GM19193 (cell line): ENCODE results near the gene OSBPL1A.

Experiments
- POLR2A ChIP-seq: IDR thresholded peaks from 4 replicates; pipeline ENCODE4 v1.6.1; 2011; ENCODE audit not compliant: insufficient read depth, insufficient read length; ENCODE audit errors: extremely low read depth

Gene OSBPL1A

DNA sequence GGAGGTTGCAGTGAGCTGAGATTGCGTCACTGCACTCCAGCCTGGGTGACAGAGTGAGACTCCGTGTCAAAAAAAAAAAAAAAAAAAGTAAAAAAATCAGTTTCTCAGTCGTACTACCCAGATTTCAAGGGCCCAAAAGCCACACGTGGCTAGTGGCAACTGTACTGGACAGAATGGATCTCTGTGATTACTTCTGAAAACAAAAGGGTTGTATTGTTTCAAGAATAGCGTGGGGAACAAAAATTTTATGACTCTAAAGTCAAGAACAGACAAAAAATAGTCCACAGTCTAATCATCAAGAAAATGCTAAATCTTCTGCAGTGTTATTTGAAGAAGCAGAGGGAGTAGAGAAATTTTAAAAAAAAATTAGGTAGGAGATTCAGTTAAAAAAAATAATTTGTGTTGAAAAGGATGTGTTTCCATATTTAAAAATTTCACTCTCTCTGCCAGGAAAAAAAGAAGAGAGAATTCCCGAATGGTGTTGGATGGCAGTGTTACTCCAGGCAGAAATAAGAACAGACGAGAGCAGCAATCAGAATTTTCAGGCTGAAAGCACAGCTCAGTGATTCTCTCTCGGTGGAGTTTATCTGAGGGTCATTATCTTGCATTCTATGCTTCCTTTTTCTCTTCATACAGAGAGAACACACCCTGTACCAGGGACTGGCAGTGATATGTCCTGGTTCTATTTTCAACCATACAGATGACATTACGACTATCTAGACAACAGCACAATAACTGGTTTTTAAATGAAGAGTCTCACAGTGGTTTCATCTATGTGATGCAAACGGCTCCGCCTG lies 196.9 kb downstream of the OSBPL1A start:
- TF ChIP-seq POLR2A, result no peak

- TF ChIP-seq POLR2A, result no peak
Observed at GRCh38 chr18:24199372-24199962, 198.2 kb downstream of the OSBPL1A start.

DNA sequence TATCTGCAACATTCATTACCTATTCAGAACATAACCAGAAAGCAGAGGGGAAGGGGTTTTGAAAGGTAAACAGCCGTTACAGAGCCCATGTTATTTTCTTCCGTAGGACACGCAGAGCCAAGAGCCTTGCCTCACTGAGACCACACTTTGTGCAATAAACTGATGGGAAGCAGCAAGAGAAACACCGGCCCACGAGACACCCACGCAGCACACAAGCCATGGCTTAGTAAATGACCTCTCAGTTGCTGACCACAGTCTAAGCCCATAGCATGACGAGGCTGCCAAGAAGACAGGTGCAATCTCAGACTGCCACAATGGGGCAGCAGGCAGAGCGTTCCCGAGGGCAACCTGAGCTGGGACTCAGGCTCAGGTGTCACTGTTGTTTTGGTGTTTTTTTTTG lies 199.2 kb downstream of the OSBPL1A start:
- TF ChIP-seq POLR2A, result no peak

- TF ChIP-seq POLR2A, result no peak
Observed at GRCh38 chr18:24197412-24197811, 200.2 kb downstream of the OSBPL1A start.

GRCh38 chr18:24196764-24197163 lies 200.9 kb downstream of the OSBPL1A start:
- TF ChIP-seq POLR2A, result no peak

DNA sequence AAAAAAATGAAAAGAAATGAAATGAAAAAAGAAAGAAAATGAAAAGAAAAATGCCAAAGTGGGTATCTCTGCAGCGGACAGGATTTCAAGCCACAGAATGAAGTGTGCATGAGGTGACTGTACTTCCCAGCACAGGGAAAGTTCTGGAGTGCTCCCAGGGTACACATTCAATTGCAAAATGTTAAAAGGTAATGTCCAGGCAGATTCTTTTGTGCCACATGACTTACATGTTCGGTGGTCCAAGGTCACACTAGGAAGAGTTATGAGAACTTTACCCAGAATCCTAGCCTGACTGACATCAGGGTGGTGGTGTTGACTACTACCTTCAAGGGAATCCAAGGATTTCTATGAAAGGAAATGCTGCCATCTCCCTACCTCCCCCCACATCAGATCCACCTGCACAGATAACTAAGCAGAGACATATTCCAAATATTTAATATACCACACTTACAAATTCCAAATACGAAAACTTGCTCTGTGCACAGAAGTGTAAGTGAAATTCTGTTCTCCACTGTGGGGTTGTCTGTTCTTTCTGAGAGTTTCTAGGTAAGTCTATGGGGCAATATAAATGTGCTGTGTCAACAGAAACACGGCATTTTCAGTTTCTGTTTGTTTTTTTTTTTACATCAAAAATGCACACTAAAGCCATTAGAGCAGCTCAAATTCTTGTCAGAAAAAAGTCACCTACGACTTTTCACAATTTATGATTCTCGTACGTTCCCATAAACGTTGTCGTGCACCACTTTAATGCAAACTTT lies 202.1 kb downstream of the OSBPL1A start:
- no peak for TF ChIP-seq POLR2A

DNA sequence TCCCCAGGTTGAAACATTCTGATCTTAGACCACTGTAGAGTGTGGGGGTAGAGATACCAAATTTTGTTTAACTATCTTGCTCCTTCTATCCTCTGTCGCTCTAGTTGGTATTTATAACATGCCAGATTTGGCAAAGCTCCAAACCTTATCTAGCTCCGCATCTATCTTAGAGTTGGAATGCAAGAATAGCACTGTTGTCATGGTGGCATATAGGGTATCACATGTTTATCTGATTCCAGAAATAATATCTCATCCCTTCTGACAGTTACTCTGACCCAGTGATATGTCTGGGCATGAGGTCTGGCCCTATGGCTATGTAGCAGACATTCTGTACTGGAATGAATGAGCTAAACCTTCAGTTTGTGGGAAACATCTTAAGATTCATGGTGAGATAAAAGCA lies 207.0 kb downstream of the OSBPL1A start:
- no peak for TF ChIP-seq POLR2A

DNA sequence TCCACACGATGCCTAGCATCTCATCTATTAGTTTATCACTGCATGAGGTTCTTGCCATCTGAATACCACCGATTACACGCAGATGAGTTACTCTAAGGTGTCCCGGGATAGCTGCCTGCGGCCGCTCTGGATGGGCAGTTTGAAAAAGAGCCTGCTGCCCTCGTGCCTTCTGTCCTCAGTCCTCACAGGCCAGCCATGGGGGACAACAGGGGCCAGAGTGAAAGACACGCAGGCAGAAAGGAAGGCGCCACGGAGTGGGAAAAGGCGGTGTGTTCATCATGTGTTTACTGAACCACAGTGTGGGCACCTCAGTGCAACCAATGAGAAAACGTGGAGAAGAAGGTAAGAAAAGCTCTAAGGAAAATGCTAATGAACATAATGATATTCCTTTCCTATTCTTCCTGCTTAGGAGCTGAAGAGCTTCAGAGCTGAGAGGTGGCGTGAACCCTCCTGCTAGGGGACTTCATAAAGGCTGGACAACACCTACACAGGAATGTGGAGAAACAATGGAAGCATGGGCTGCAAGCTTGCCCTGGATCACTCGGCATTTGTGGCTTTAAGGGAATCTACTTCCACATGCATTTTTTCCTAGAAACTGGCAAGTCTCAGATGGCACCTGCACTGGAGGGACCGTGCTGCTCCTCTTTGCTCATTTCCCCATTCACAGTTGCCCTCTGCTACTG lies 207.8 kb downstream of the OSBPL1A start:
- no peak for TF ChIP-seq POLR2A

DNA sequence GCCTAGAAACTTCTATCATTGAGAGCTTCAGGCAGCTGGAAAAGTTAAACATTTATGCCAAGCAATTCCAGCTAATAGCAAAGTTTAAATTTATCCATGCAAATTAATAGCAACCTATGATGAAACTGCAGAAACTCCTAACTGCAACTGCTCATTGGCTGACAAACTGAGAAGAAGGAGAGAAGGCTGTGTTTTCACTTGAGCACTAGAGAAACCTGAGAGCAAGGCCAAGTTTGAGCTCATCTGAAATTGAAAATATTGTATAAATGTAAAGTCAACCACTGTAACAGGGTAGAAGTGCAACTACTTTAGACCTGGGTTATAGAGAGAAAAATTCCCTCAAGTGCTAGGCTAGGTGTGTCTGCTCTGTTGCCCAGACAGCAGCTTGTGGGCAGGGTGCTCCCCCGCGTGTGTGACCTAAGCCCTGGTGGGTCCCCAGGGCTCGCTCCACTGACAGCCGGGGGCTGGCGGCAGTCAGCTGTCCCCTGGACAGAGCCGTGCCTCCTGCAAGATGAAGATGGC lies 208.6 kb downstream of the OSBPL1A start:
- TF ChIP-seq POLR2A, result no peak

GRCh38 chr18:24188120-24188519 lies 209.5 kb downstream of the OSBPL1A start:
- TF ChIP-seq POLR2A, result no peak

- no peak for TF ChIP-seq POLR2A
Observed at GRCh38 chr18:24187689-24188088, 209.9 kb downstream of the OSBPL1A start.

GRCh38 chr18:24187049-24187448 lies 210.6 kb downstream of the OSBPL1A start:
- TF ChIP-seq POLR2A, result no peak

GRCh38 chr18:24185805-24186204 lies 211.8 kb downstream of the OSBPL1A start:
- TF ChIP-seq POLR2A, result no peak

GRCh38 chr18:24181806-24182205 lies 215.8 kb downstream of the OSBPL1A start:
- no peak for TF ChIP-seq POLR2A

- TF ChIP-seq POLR2A, result no peak
Observed at GRCh38 chr18:24180048-24180447, 217.6 kb downstream of the OSBPL1A start.
